Measurements from ENCODE around the gene MKLN1. TPM values are rescaled to one million over a fixed set of nuclear protein-coding genes. Genes with fewer than 3 reads are reported as not detected.
"Not testable (repeated sequence)": the region's sequence is repeated elsewhere in the genome, so short reads cannot be mapped to it uniquely, and the experiment has no call there.

Gene MKLN1
- polyA plus RNA-seq, 4 donors, result 7.9 to 32.6 (median 17.8) TPM

DNA sequence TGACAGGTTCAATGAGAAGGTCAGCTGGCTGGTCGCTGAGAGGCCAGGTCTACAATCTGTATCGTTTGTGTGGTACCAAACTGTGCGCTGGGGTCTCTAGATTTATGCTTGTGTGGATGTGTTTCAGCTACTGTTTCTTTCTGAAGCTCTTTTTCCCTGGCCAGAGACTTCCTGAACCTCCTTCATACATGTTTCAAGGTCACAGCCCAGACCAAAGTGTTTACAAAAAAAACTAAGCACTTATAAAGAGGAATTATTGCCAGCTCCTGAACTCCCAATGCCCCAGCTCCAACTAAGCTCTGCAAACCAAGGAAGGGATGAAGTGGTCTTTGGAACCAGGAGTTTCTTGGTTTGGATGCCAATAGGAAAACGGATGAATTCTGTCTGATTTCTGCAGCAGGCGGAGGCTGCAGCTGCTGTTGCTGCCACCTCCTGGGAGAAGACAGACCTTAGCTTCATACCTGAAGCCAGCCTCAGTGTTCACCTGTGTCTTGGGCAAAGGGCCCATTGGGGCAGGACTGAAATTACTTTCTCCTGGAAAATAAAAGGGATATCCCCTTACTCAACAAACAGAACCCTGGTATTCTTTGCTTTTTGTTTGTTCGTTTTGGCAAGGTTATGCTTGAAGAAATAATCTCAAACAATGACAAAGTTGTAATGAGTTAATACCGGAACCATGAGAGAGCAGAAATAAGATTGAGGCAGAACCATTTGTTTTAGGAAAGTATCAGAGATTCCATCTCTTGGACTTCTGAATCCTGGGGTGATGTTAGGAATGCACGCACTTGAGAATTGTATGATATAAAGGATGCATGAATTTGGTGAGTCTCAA lies 24.6 kb upstream of the MKLN1 start:
- Histone ChIP-seq H3K9me3 (ENCODE audit: control insufficient read depth in 2 of 2, insufficient read depth in 1 of 2, low read depth in 1 of 2, low read length in 1 of 2) (peaks cover 2 to 15% of the 10 kb centered on the region in 2 donors), H3K27me3 (ENCODE audit: control insufficient read depth in 3 of 3, insufficient read depth in 3 of 3, low read length in 3 of 3) (no peaks in the 10 kb centered on the region), H3K36me3 (ENCODE audit: control insufficient read depth in 3 of 3, insufficient read depth in 2 of 3, low read depth in 1 of 3, low read length in 3 of 3) (no peaks in the 10 kb centered on the region), H3K4me3 (ENCODE audit: low read depth in 1 of 3, low read length in 3 of 3) (no peak overlapping the region), H3K4me1 (ENCODE audit: control insufficient read depth in 3 of 3, insufficient read depth in 2 of 3, low read depth in 1 of 3, low read length in 2 of 3) (no peaks in the 10 kb centered on the region), H3K27ac (ENCODE audit: low read depth in 1 of 3, low read length in 2 of 3) (no peak overlapping the region)
- 69 to 73% (median 71%) methylated on average over 8 of the region's 8 CpGs for WGBS, 3 donors
- FAIRE-seq (no peak), DNase-seq (peak; percentile 40 to 46)

DNA sequence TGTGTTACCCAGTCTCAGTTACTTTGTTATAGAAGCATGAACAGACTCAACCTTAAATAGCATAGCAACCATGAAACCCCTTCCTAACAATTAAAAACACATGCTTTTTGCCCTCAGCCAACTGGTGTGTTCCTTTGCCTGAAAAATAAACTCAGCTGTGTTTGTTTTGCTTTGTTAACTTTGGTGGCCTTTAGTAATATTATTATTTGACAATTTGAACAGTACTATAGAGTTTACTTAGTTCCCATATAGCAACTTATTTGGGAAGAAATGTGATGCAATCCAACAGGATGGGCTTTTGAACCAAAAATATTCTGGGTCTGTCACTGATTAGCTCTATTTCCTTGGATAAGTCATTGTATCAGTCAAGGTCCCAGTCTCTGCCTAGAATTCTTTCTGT lies 22.5 kb upstream of the MKLN1 start:
- Histone ChIP-seq H3K9me3 (ENCODE audit: control insufficient read depth in 2 of 2, insufficient read depth in 1 of 2, low read depth in 1 of 2, low read length in 1 of 2) (peaks cover 2 to 22% of the 10 kb centered on the region in 2 donors), H3K27me3 (ENCODE audit: control insufficient read depth in 3 of 3, insufficient read depth in 3 of 3, low read length in 3 of 3) (no peaks in the 10 kb centered on the region), H3K36me3 (ENCODE audit: control insufficient read depth in 3 of 3, insufficient read depth in 2 of 3, low read depth in 1 of 3, low read length in 3 of 3) (no peaks in the 10 kb centered on the region), H3K4me1 (ENCODE audit: control insufficient read depth in 3 of 3, insufficient read depth in 2 of 3, low read depth in 1 of 3, low read length in 2 of 3) (no peaks in the 10 kb centered on the region), H3K4me3 (ENCODE audit: low read depth in 1 of 3, low read length in 3 of 3) (no peak overlapping the region), H3K27ac (ENCODE audit: low read depth in 1 of 3, low read length in 2 of 3) (no peak overlapping the region)
- no peak for DNase-seq
- FAIRE-seq, result no peak

DNA sequence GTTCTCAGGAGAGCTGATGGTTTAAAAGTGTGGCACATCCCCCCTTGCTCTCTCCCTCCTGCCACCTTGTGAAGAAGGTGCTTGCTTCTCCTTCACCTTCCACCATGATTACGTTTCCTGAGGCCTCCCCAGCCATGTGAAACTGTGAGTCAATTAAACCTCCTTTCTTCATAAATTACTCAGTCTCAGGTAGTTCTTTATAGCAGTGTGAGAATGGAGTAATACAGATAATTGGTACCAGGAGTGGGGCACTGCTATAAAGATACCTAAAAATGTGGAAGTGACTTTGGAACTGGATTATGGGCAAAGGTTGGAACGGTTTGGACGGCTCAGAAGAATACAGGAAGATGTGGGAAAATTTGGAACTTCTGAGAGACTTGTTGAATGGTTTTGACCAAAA lies 21.6 kb upstream of the MKLN1 start:
- not testable (repeated sequence) for H3K27ac ChIP-seq (ENCODE audit: low read depth in 1 of 3, low read length in 2 of 3); H3K4me1 ChIP-seq (ENCODE audit: control insufficient read depth in 3 of 3, insufficient read depth in 2 of 3, low read depth in 1 of 3, low read length in 2 of 3); FAIRE-seq; H3K4me3 ChIP-seq (ENCODE audit: low read depth in 1 of 3, low read length in 3 of 3); DNase-seq; H3K27me3 ChIP-seq (ENCODE audit: control insufficient read depth in 3 of 3, insufficient read depth in 3 of 3, low read length in 3 of 3); H3K36me3 ChIP-seq (ENCODE audit: control insufficient read depth in 3 of 3, insufficient read depth in 2 of 3, low read depth in 1 of 3, low read length in 3 of 3)
- WGBS, 3 donors, result 89 to 93% (median 92%) methylated on average over 3 of the region's 3 CpGs
- H3K9me3 ChIP-seq (ENCODE audit: control insufficient read depth in 2 of 2, insufficient read depth in 1 of 2, low read depth in 1 of 2, low read length in 1 of 2), result peaks cover 2 to 22% of the 10 kb centered on the region in 2 donors

DNA sequence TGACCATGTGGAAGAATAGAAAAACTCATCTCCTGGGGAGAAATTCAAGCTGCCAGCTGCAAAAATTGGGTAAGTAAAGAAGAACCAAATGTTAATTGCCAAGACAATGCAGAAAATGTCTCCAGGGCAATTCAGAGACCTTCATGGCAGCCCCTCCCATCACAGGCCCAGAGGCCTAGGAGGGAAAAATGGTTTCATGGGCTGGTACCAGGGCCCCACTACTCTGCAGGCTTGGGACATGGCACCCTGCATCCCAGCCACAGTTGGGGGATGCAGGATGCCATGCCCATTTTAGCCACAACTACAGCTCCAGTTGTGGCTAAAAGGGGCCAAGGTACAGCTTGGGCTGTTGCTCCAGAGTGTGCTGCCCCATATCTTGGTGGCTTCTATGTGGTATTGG lies 20.9 kb upstream of the MKLN1 start:
- Histone ChIP-seq H3K36me3 (ENCODE audit: control insufficient read depth in 3 of 3, insufficient read depth in 2 of 3, low read depth in 1 of 3, low read length in 3 of 3) (no peaks in the 10 kb centered on the region), H3K4me1 (ENCODE audit: control insufficient read depth in 3 of 3, insufficient read depth in 2 of 3, low read depth in 1 of 3, low read length in 2 of 3) (no peaks in the 10 kb centered on the region), H3K9me3 (ENCODE audit: control insufficient read depth in 2 of 2, insufficient read depth in 1 of 2, low read depth in 1 of 2, low read length in 1 of 2) (peaks cover 2 to 22% of the 10 kb centered on the region in 2 donors), H3K27ac (ENCODE audit: low read depth in 1 of 3, low read length in 2 of 3) (no peak overlapping the region), H3K27me3 (ENCODE audit: control insufficient read depth in 3 of 3, insufficient read depth in 3 of 3, low read length in 3 of 3) (no peaks in the 10 kb centered on the region), H3K4me3 (ENCODE audit: low read depth in 1 of 3, low read length in 3 of 3) (no peak overlapping the region)
- FAIRE-seq (no peak), DNase-seq (no peak)

DNA sequence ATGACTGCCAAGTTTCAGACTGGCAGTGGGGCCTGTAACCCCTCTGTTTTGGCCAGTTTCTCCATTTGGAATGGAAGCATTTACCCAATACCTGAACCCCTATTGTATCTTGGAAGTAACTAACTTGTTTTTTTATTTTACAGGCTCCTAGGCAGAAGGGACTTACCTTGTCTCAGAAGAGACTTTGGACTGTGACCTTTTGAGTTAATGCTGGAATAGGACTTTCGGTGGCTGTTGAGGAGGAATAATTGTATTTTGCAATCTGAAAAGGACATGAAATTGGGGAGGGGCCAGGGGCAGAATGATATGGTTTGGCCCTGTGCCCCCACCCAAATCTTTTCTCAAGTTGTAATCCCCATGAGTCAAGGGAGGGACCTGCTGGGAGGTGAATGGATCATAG lies 20.0 kb upstream of the MKLN1 start:
- H3K4me1 ChIP-seq (ENCODE audit: control insufficient read depth in 3 of 3, insufficient read depth in 2 of 3, low read depth in 1 of 3, low read length in 2 of 3), result no peaks in the 10 kb centered on the region
- WGBS, 3 donors, result 26 to 69% (median 40%) methylated on average over 1 of the region's 1 CpG
- H3K27ac ChIP-seq (ENCODE audit: low read depth in 1 of 3, low read length in 2 of 3), result no peak overlapping the region
- peaks cover 2 to 23% of the 10 kb centered on the region in 2 donors for H3K9me3 ChIP-seq (ENCODE audit: control insufficient read depth in 2 of 2, insufficient read depth in 1 of 2, low read depth in 1 of 2, low read length in 1 of 2)
- no peaks in the 10 kb centered on the region for H3K36me3 ChIP-seq (ENCODE audit: control insufficient read depth in 3 of 3, insufficient read depth in 2 of 3, low read depth in 1 of 3, low read length in 3 of 3)
- FAIRE-seq (no peak), DNase-seq (peak in 1 of 2 donors; percentile 41)
- H3K4me3 ChIP-seq (ENCODE audit: low read depth in 1 of 3, low read length in 3 of 3), result no peak overlapping the region
- H3K27me3 ChIP-seq (ENCODE audit: control insufficient read depth in 3 of 3, insufficient read depth in 3 of 3, low read length in 3 of 3), result no peaks in the 10 kb centered on the region

DNA sequence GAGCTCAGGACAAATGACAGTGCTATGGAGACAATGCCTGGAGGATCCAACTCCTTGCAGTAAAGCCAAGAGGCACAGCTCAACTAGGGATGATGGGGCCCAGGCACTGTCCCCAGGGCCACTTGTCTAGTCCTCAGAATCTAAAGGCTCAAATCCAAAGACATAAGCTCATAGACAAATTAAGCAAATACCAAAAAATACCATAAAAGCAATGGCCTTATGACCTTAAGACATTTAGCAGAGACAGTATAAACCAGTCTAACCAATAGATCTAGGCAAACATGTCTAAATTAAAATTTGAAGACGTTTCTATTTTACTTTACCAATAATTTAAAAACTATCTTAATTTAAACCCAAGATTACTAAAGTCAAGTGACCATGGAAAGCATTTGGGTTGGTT lies 14.8 kb upstream of the MKLN1 start:
- no peak overlapping the region for H3K4me3 ChIP-seq (ENCODE audit: low read depth in 1 of 3, low read length in 3 of 3)
- peaks cover 0 to 21% of the 10 kb centered on the region in 2 donors for H3K9me3 ChIP-seq (ENCODE audit: control insufficient read depth in 2 of 2, insufficient read depth in 1 of 2, low read depth in 1 of 2, low read length in 1 of 2)
- no peak overlapping the region for H3K27ac ChIP-seq (ENCODE audit: low read depth in 1 of 3, low read length in 2 of 3)
- peaks cover 0 to 2% (median 0%) of the 10 kb centered on the region in 3 donors for H3K36me3 ChIP-seq (ENCODE audit: control insufficient read depth in 3 of 3, insufficient read depth in 2 of 3, low read depth in 1 of 3, low read length in 3 of 3)
- FAIRE-seq (no peak), DNase-seq (no peak)
- H3K4me1 ChIP-seq (ENCODE audit: control insufficient read depth in 3 of 3, insufficient read depth in 2 of 3, low read depth in 1 of 3, low read length in 2 of 3), result no peaks in the 10 kb centered on the region
- 67 to 84% (median 68%) methylated on average over 1 of the region's 1 CpG for WGBS, 3 donors
- no peaks in the 10 kb centered on the region for H3K27me3 ChIP-seq (ENCODE audit: control insufficient read depth in 3 of 3, insufficient read depth in 3 of 3, low read length in 3 of 3)

DNA sequence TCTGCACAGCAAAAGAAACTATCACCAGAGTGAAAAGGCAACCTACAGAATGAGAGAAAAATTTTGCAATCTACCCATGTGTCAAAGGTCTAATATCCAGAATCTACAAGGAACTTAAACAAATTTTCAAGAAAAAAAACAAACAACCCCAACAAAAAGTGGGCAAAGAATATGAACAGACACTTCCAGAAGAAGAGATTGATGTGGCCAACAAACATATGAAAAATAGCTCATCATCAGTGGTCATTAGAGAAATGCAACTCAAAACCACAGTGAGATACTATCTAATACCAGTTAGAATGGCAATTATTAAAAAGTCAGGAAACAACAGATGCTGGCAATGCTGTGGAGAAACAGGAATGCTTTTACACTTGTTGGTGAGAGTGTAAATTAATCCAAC lies 7.1 kb upstream of the MKLN1 start:
- no peak for FAIRE-seq
- no peak overlapping the region for H3K4me3 ChIP-seq (ENCODE audit: low read depth in 1 of 3, low read length in 3 of 3)
- H3K4me1 ChIP-seq (ENCODE audit: control insufficient read depth in 3 of 3, insufficient read depth in 2 of 3, low read depth in 1 of 3, low read length in 2 of 3), result no peaks in the 10 kb centered on the region
- no peak for DNase-seq
- H3K27ac ChIP-seq (ENCODE audit: low read depth in 1 of 3, low read length in 2 of 3), result no peak overlapping the region
- H3K27me3 ChIP-seq (ENCODE audit: control insufficient read depth in 3 of 3, insufficient read depth in 3 of 3, low read length in 3 of 3), result no peaks in the 10 kb centered on the region
- no peaks in the 10 kb centered on the region for H3K36me3 ChIP-seq (ENCODE audit: control insufficient read depth in 3 of 3, insufficient read depth in 2 of 3, low read depth in 1 of 3, low read length in 3 of 3)
- peaks cover 0 to 2% of the 10 kb centered on the region in 2 donors for H3K9me3 ChIP-seq (ENCODE audit: control insufficient read depth in 2 of 2, insufficient read depth in 1 of 2, low read depth in 1 of 2, low read length in 1 of 2)

DNA sequence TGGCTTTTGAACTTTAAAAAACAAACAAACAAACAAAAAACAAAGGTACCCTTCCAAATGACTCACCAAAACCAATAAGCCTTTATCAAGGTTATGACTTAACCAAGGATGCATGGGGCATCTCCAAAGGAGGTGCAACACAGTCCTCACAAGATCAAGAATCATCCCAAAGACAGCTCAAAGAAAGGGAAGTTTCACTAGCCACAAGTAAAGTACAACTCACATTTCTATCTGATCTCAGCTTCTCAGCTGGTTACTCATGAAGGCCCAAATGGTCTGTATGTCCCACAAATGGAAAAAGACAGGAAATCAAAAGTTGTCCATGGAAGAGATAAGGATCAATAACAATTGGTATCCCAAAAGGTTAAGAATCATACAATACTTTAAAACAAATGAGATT lies 6.0 kb upstream of the MKLN1 start:
- H3K4me1 ChIP-seq (ENCODE audit: control insufficient read depth in 3 of 3, insufficient read depth in 2 of 3, low read depth in 1 of 3, low read length in 2 of 3), result peaks cover 0 to 2% (median 0%) of the 10 kb centered on the region in 3 donors
- H3K9me3 ChIP-seq (ENCODE audit: control insufficient read depth in 2 of 2, insufficient read depth in 1 of 2, low read depth in 1 of 2, low read length in 1 of 2), result peaks cover 0 to 2% of the 10 kb centered on the region in 2 donors
- no peak for FAIRE-seq
- H3K36me3 ChIP-seq (ENCODE audit: control insufficient read depth in 3 of 3, insufficient read depth in 2 of 3, low read depth in 1 of 3, low read length in 3 of 3), result no peaks in the 10 kb centered on the region
- DNase-seq, result no peak
- H3K27me3 ChIP-seq (ENCODE audit: control insufficient read depth in 3 of 3, insufficient read depth in 3 of 3, low read length in 3 of 3), result no peaks in the 10 kb centered on the region
- no peak overlapping the region for H3K4me3 ChIP-seq (ENCODE audit: low read depth in 1 of 3, low read length in 3 of 3)
- H3K27ac ChIP-seq (ENCODE audit: low read depth in 1 of 3, low read length in 2 of 3), result no peak overlapping the region

DNA sequence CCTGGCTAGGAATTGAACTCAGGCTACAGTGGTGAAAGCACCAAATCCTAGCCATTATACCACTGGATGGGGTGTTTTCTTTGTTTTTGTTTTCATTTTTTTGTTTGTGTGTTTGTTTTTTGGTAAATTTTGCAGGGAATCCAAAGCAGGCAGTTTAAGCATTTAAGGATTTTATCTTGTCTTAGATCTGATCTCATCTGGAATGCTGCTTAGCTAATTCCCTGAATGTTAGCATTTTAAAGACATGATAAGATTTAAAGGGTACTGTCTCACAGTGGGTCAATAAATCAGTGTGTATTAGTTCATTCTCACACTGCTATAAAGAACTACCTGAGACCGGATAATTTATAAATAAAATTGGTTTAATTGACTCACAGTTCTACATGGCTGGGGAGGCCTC lies 5.6 kb upstream of the MKLN1 start:
- peaks cover 0 to 2% of the 10 kb centered on the region in 2 donors for H3K9me3 ChIP-seq (ENCODE audit: control insufficient read depth in 2 of 2, insufficient read depth in 1 of 2, low read depth in 1 of 2, low read length in 1 of 2)
- WGBS, 3 donors, result 95 to 97% (median 95%) methylated on average over 1 of the region's 1 CpG
- no peaks in the 10 kb centered on the region for H3K36me3 ChIP-seq (ENCODE audit: control insufficient read depth in 3 of 3, insufficient read depth in 2 of 3, low read depth in 1 of 3, low read length in 3 of 3)
- peaks cover 0 to 5% (median 0%) of the 10 kb centered on the region in 3 donors for H3K4me1 ChIP-seq (ENCODE audit: control insufficient read depth in 3 of 3, insufficient read depth in 2 of 3, low read depth in 1 of 3, low read length in 2 of 3)
- no peak overlapping the region for H3K4me3 ChIP-seq (ENCODE audit: low read depth in 1 of 3, low read length in 3 of 3)
- DNase-seq, result no peak
- no peaks in the 10 kb centered on the region for H3K27me3 ChIP-seq (ENCODE audit: control insufficient read depth in 3 of 3, insufficient read depth in 3 of 3, low read length in 3 of 3)
- FAIRE-seq, result no peak
- H3K27ac ChIP-seq (ENCODE audit: low read depth in 1 of 3, low read length in 2 of 3), result no peak overlapping the region
